ENCODE data around the gene MTHFSD. TPM values are rescaled to one million over a fixed set of nuclear protein-coding genes. Genes with fewer than 3 reads are reported as not detected.
"Not testable (repeated sequence)": the region's sequence is repeated elsewhere in the genome, so short reads cannot be mapped to it uniquely, and the experiment has no call there.

Gene MTHFSD
- polyA plus RNA-seq (ENCODE audit: insufficient read length in 4 of 4), result 10 to 100 TPM; 25.1 to 30.2 (median 26.7) TPM

- DNase-seq (ENCODE audit: low read depth in 4 of 4, low spot score in 3 of 4), result peak; percentile 85 to 91 (median 90)
These were observed at the start of gene MTHFSD for GRCh38 chr16:86554917-86555703. MTHFSD (minus strand) TSS chr16:86555235; CDS start chr16:86555184, 51 bp downstream.

GRCh38 chr16:86604436-86605193 is 49.6 kb upstream of the MTHFSD start:
- no peak for DNase-seq (ENCODE audit: low read depth in 4 of 4, low spot score in 3 of 4)

- DNase-seq (ENCODE audit: low read depth in 4 of 4, low spot score in 3 of 4), result no peak
These were observed 47.5 kb upstream of the MTHFSD start for GRCh38 chr16:86602521-86602920.

- no peak for DNase-seq (ENCODE audit: low read depth in 4 of 4, low spot score in 3 of 4)
These were observed 46.3 kb upstream of the MTHFSD start for GRCh38 chr16:86601356-86601755.

GRCh38 chr16:86598607-86599565 is 43.9 kb upstream of the MTHFSD start:
- DNase-seq (ENCODE audit: low read depth in 4 of 4, low spot score in 3 of 4), result no peak

GRCh38 chr16:86597880-86598606 is 43.0 kb upstream of the MTHFSD start:
- no peak for DNase-seq (ENCODE audit: low read depth in 4 of 4, low spot score in 3 of 4)

- no peak for DNase-seq (ENCODE audit: low read depth in 4 of 4, low spot score in 3 of 4)
These were observed 42.3 kb upstream of the MTHFSD start for GRCh38 chr16:86597126-86597879.

GRCh38 chr16:86595983-86596605 is 41.1 kb upstream of the MTHFSD start:
- no peak for DNase-seq (ENCODE audit: low read depth in 4 of 4, low spot score in 3 of 4)

GRCh38 chr16:86594721-86595120 is 39.7 kb upstream of the MTHFSD start:
- no peak for DNase-seq (ENCODE audit: low read depth in 4 of 4, low spot score in 3 of 4)

GRCh38 chr16:86593913-86594620 is 39.0 kb upstream of the MTHFSD start:
- DNase-seq (ENCODE audit: low read depth in 4 of 4, low spot score in 3 of 4), result no peak

GRCh38 chr16:86591270-86591669 is 36.2 kb upstream of the MTHFSD start:
- DNase-seq (ENCODE audit: low read depth in 4 of 4, low spot score in 3 of 4), result no peak

- DNase-seq (ENCODE audit: low read depth in 4 of 4, low spot score in 3 of 4), result no peak
These were observed 35.6 kb upstream of the MTHFSD start for GRCh38 chr16:86590501-86591144.

GRCh38 chr16:86587955-86588354 is 32.9 kb upstream of the MTHFSD start:
- not testable (repeated sequence) for DNase-seq (ENCODE audit: low read depth in 4 of 4, low spot score in 3 of 4)

- no peak for DNase-seq (ENCODE audit: low read depth in 4 of 4, low spot score in 3 of 4)
These were observed 32.5 kb upstream of the MTHFSD start for GRCh38 chr16:86587487-86587886.

GRCh38 chr16:86585821-86586611 is 31.0 kb upstream of the MTHFSD start:
- DNase-seq (ENCODE audit: low read depth in 4 of 4, low spot score in 3 of 4), result no peak

GRCh38 chr16:86584726-86585721 is 30.0 kb upstream of the MTHFSD start:
- DNase-seq (ENCODE audit: low read depth in 4 of 4, low spot score in 3 of 4), result no peak

Data from right renal pelvis (tissue), 4 donors.